ENCODE results near the gene EHF.

The EHF gene

GRCh38 chr11:34629711-34630110 is 8.8 kb downstream of the EHF start:
- no peaks in the 10 kb centered on the region for H3K27me3 ChIP-seq
- peaks cover 8 to 18% (median 13%) of the 10 kb centered on the region in 10 experiments for H3K4me1 ChIP-seq
- H3K9me3 ChIP-seq (replicated peaks in 1 of 11): no peaks in the 10 kb centered on the region
- H3K9ac ChIP-seq: no peak overlapping the region
- H3K27ac ChIP-seq: no peak overlapping the region
- TF ChIP-seq Cebpa-rat (IDR thresholded peaks at IDR 0.05): no peak
- no peak overlapping the region for H3K4me3 ChIP-seq
- H4K20me1 ChIP-seq: no peaks in the 10 kb centered on the region
- no peaks in the 10 kb centered on the region for H3K36me3 ChIP-seq
- H3K4me2 ChIP-seq: no peak overlapping the region

GRCh38 chr11:34630544-34630943 is 9.7 kb downstream of the EHF start:
- Histone ChIP-seq H3K4me2 (no peak overlapping the region), H3K9ac (no peak overlapping the region), H3K27ac (no peak overlapping the region), H3K4me1 (peaks cover 8 to 20% (median 15%) of the 10 kb centered on the region in 10 experiments), H4K20me1 (no peaks in the 10 kb centered on the region), H3K27me3 (no peaks in the 10 kb centered on the region), H3K36me3 (no peaks in the 10 kb centered on the region), H3K4me3 (no peak overlapping the region), H3K9me3 (replicated peaks in 1 of 11) (no peaks in the 10 kb centered on the region)
- no peak for TF ChIP-seq Cebpa-rat (IDR thresholded peaks at IDR 0.05)

- Histone ChIP-seq H3K4me1 (peaks cover 8 to 20% (median 15%) of the 10 kb centered on the region in 10 experiments), H3K4me2 (no peak overlapping the region), H3K27ac (no peak overlapping the region), H3K4me3 (no peak overlapping the region), H3K36me3 (no peaks in the 10 kb centered on the region), H3K27me3 (no peaks in the 10 kb centered on the region), H3K9me3 (replicated peaks in 1 of 11) (no peaks in the 10 kb centered on the region), H4K20me1 (no peaks in the 10 kb centered on the region), H3K9ac (no peak overlapping the region)
- no peak for TF ChIP-seq Cebpa-rat (IDR thresholded peaks at IDR 0.05)
These were observed 10.4 kb downstream of the EHF start for GRCh38 chr11:34631297-34631696.

GRCh38 chr11:34631737-34632104 is 10.8 kb downstream of the EHF start:
- no peak overlapping the region for H3K4me2 ChIP-seq
- H4K20me1 ChIP-seq: no peaks in the 10 kb centered on the region
- H3K9ac ChIP-seq: no peak overlapping the region

GRCh38 chr11:34632105-34632791 is 11.4 kb downstream of the EHF start:
- no peak for TF ChIP-seq Cebpa-rat (IDR thresholded peaks at IDR 0.05)
- peaks cover 8 to 20% (median 15%) of the 10 kb centered on the region in 10 experiments for H3K4me1 ChIP-seq
- no peak overlapping the region for H3K4me2 ChIP-seq
- H3K9ac ChIP-seq: no peak overlapping the region
- H3K4me3 ChIP-seq: no peak overlapping the region
- H4K20me1 ChIP-seq: no peaks in the 10 kb centered on the region
- no peaks in the 10 kb centered on the region for H3K9me3 ChIP-seq (replicated peaks in 1 of 11)
- no peaks in the 10 kb centered on the region for H3K27me3 ChIP-seq
- H3K27ac ChIP-seq: peak overlapping the region in 1 of 11 experiments; percentile 33; a peak in 1 of 22 replicates
- H3K36me3 ChIP-seq: no peaks in the 10 kb centered on the region

More at GRCh38 chr11:34631737-34632104, 10.8 kb downstream of the EHF start:
- TF ChIP-seq Cebpa-rat (IDR thresholded peaks at IDR 0.05): no peak
- Histone ChIP-seq H3K27ac (no peak overlapping the region), H3K4me3 (no peak overlapping the region), H3K9me3 (replicated peaks in 1 of 11) (no peaks in the 10 kb centered on the region), H3K27me3 (no peaks in the 10 kb centered on the region), H3K4me1 (peaks cover 8 to 20% (median 15%) of the 10 kb centered on the region in 10 experiments), H3K36me3 (no peaks in the 10 kb centered on the region)

GRCh38 chr11:34633640-34633989 is 12.7 kb downstream of the EHF start:
- peak overlapping the region in 1 of 11 experiments; percentile 22; a peak in 1 of 22 replicates for H3K9ac ChIP-seq
- H3K27me3 ChIP-seq: no peaks in the 10 kb centered on the region
- peak overlapping the region in 9 of 11 experiments; percentile 12 to 82 (median 68); a peak in 16 of 22 replicates for H3K4me2 ChIP-seq
- no peak for TF ChIP-seq Cebpa-rat (IDR thresholded peaks at IDR 0.05)
- H3K9me3 ChIP-seq (replicated peaks in 1 of 11): no peaks in the 10 kb centered on the region
- no peaks in the 10 kb centered on the region for H4K20me1 ChIP-seq
- no peak overlapping the region for H3K4me3 ChIP-seq
- no peaks in the 10 kb centered on the region for H3K36me3 ChIP-seq
- H3K4me1 ChIP-seq: peaks cover 8 to 20% (median 15%) of the 10 kb centered on the region in 10 experiments
- peak overlapping the region in 8 of 11 experiments; percentile 3 to 75 (median 54); a peak in 13 of 22 replicates for H3K27ac ChIP-seq

- Histone ChIP-seq H3K27me3 (no peaks in the 10 kb centered on the region), H3K4me1 (peaks cover 8 to 20% (median 15%) of the 10 kb centered on the region in 10 experiments), H4K20me1 (no peaks in the 10 kb centered on the region), H3K36me3 (no peaks in the 10 kb centered on the region), H3K4me2 (peak overlapping the region; percentile 12 to 82 (median 50); a peak in 20 of 22 replicates), H3K9me3 (replicated peaks in 1 of 11) (no peaks in the 10 kb centered on the region), H3K27ac (peak overlapping the region in 8 of 11 experiments; percentile 3 to 75 (median 54); a peak in 13 of 22 replicates), H3K9ac (peak overlapping the region in 1 of 11 experiments; percentile 22; a peak in 1 of 22 replicates), H3K4me3 (no peak overlapping the region)
- peak in 8 of 11 experiments; percentile 44 to 93 (median 72); a peak in 12 of 22 replicates for TF ChIP-seq Cebpa-rat (IDR thresholded peaks at IDR 0.05)
These were observed 13.2 kb downstream of the EHF start for GRCh38 chr11:34633990-34634693.

GRCh38 chr11:34634694-34635062 is 13.8 kb downstream of the EHF start:
- Histone ChIP-seq H3K9ac (no peak overlapping the region), H3K4me3 (no peak overlapping the region), H3K4me2 (peak overlapping the region in 7 of 11 experiments; percentile 49 to 82 (median 70); a peak in 10 of 22 replicates), H3K4me1 (peaks cover 8 to 20% (median 15%) of the 10 kb centered on the region in 10 experiments), H3K27me3 (no peaks in the 10 kb centered on the region), H3K27ac (peak overlapping the region in 4 of 11 experiments; percentile 8 to 75 (median 46); a peak in 4 of 22 replicates), H4K20me1 (no peaks in the 10 kb centered on the region), H3K9me3 (replicated peaks in 1 of 11) (no peaks in the 10 kb centered on the region), H3K36me3 (no peaks in the 10 kb centered on the region)
- no peak for TF ChIP-seq Cebpa-rat (IDR thresholded peaks at IDR 0.05)

GRCh38 chr11:34636127-34636526 is 15.2 kb downstream of the EHF start:
- no peak overlapping the region for H3K4me2 ChIP-seq
- H3K36me3 ChIP-seq: no peaks in the 10 kb centered on the region
- TF ChIP-seq Cebpa-rat (IDR thresholded peaks at IDR 0.05): no peak
- no peaks in the 10 kb centered on the region for H3K9me3 ChIP-seq (replicated peaks in 1 of 11)
- H3K4me1 ChIP-seq: peaks cover 8 to 20% (median 15%) of the 10 kb centered on the region in 10 experiments
- no peak overlapping the region for H3K9ac ChIP-seq
- no peak overlapping the region for H3K4me3 ChIP-seq
- H3K27ac ChIP-seq: no peak overlapping the region
- H4K20me1 ChIP-seq: no peaks in the 10 kb centered on the region
- H3K27me3 ChIP-seq: no peaks in the 10 kb centered on the region

All from BLaER1 treated with 17β-estradiol and CSF1 and Interleukin-3, amounts not matched to agents 10 nM and 100 nM (cell line).